Transverse colon (tissue), 4 donors: ENCODE measurements around the gene GLOD5. TPM values are rescaled to one million over a fixed set of nuclear protein-coding genes. Genes with fewer than 3 reads are reported as not detected.

Experiments
- DNase-seq: peaks from one replicate; pipeline ENCODE4 v3.0.0-alpha.2; 2019
- H3K27ac ChIP-seq, 4 donors: fragments of 200-600 bp; sonication (generic); 2 replicates each; pipeline ENCODE4 v1.5.1; 2016 to 2018; ENCODE audit warnings: inconsistent platforms in 4 of 4
- H3K27me3 ChIP-seq: fragments of 200-600 bp; sonication (generic); 2 replicates; pipeline ENCODE4 v1.5.1; 2017; ENCODE audit warnings: inconsistent platforms
- H3K36me3 ChIP-seq, 4 donors: fragments of 200-600 bp; sonication (generic); 2 replicates each; pipeline ENCODE4 v1.5.1; 2017 to 2019; ENCODE audit warnings: inconsistent platforms in 4 of 4
- H3K4me1 ChIP-seq, 4 donors: fragments of 200-600 bp; sonication (generic); 2 replicates each; pipeline ENCODE4 v1.5.1; 2017 to 2020; ENCODE audit warnings: inconsistent platforms in 4 of 4
- H3K4me3 ChIP-seq, 4 donors: fragments of 200-600 bp; sonication (generic); 1 replicate in 1 of 4; 2 replicates in 3 of 4; pipeline versions ENCODE4 v1.5.1 to v1.6.1; 2017 to 2019; ENCODE audit warnings: inconsistent platforms in 4 of 4
- H3K9me3 ChIP-seq, 2 donors: fragments of 200-600 bp; sonication (generic); 2 replicates each; pipeline ENCODE4 v1.5.1; 2017 to 2019; ENCODE audit warnings: inconsistent platforms in 2 of 2
- EP300 ChIP-seq: sonication (generic); formaldehyde crosslinking; IDR thresholded peaks from one replicate; pipeline ENCODE4 v1.6.1; 2017; ENCODE audit warnings: antibody characterized with exemption, low read depth
- POLR2A ChIP-seq: fragments of 450-650 bp; IDR thresholded peaks from one replicate; pipeline ENCODE4 v1.6.1; 2016; ENCODE audit warnings: antibody characterized with exemption, mild to moderate bottlenecking, moderate library complexity
- POLR2AphosphoS5 ChIP-seq, 3 donors: sonication (generic); formaldehyde crosslinking; IDR thresholded peaks; one replicate each; pipeline ENCODE4 v1.6.1; 2016; ENCODE audit warnings: antibody characterized with exemption in 3 of 3
- WGBS, 2 donors: methylation state at CpG; one replicate each; pipeline ENCODE4 v1.1.5; 2018; ENCODE audit warnings: low coverage in 1 of 2; 5-methylcytosine and 5-hydroxymethylcytosine counted together
- in situ Hi-C, 4 donors: fragments of 200-750 bp; cut with MboI; loops; one replicate each; pipeline versions ENCODE4 v1.15.0 to v1.15.1; 2017; ENCODE audit warnings: low sequenced_read_pairs in 3 of 4, low pct_ligation_motif_present in 1 of 4, low pct_unique_long_range_greater_than_20kb in 1 of 4
- intact Hi-C: fragments of 100-400 bp; cut with DNase I; formaldehyde crosslinking; loops from one replicate; pipeline ENCODE4 v1.15.1; 2023; ENCODE audit warnings: low total_unique reads
- total RNA-seq, 4 donors: library from RNA; depleted of rRNA; stranded (reverse); fragments of >200 nt; gene quantifications; one replicate each; pipeline ENCODE4 v1.1.0, GENCODE V29; 2016
- TF ChIP-seq, protein P1 (sequence below), 5 experiments: fragments of 200-600 bp in 3 of 5; fragments of 450-650 bp in 2 of 5; sonication (generic) in 3 of 5; IDR thresholded peaks; 1 replicate in 2 of 5; 2 replicates in 3 of 5; pipeline ENCODE4 v1.5.1; 2016 to 2017; ENCODE audit warnings: antibody characterized with exemption in 5 of 5, inconsistent platforms in 3 of 5, mild to moderate bottlenecking in 2 of 5, moderate library complexity in 1 of 5

GLOD5 gene
- total RNA-seq, 4 donors from 2014 or later: 4.8 to 18.4 TPM; not detected in 2

DNA sequence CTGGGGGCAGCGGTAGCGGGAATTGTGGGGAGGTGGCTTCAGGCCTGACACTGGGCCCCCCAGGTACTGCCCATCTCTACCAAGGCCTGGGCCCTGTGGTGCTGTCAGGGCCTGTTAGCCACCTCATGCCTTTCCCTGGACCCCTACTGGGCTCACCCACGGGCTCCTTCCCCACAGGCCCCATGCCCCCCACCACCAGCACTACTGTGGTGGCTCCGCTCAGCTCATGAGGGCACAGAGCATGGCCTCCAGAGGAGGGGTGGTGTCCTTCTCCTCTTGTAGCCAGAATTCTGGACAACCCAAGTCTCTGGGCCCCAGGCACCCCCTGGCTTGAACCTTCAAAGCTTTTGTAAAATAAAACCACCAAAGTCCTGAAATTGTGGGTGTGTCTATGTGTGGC lies 32.4 kb downstream of the GLOD5 start:
- intact Hi-C loops: no loop called here
- Histone ChIP-seq H3K4me3 (no peak overlapping the region), H3K27me3 (no peaks in the 10 kb centered on the region), H3K36me3 (no peaks in the 10 kb centered on the region), H3K4me1 (no peaks in the 10 kb centered on the region), H3K27ac (no peak overlapping the region), H3K9me3 (no peaks in the 10 kb centered on the region)
- TF ChIP-seq POLR2A: no peak
- TF ChIP-seq, protein P1, sequence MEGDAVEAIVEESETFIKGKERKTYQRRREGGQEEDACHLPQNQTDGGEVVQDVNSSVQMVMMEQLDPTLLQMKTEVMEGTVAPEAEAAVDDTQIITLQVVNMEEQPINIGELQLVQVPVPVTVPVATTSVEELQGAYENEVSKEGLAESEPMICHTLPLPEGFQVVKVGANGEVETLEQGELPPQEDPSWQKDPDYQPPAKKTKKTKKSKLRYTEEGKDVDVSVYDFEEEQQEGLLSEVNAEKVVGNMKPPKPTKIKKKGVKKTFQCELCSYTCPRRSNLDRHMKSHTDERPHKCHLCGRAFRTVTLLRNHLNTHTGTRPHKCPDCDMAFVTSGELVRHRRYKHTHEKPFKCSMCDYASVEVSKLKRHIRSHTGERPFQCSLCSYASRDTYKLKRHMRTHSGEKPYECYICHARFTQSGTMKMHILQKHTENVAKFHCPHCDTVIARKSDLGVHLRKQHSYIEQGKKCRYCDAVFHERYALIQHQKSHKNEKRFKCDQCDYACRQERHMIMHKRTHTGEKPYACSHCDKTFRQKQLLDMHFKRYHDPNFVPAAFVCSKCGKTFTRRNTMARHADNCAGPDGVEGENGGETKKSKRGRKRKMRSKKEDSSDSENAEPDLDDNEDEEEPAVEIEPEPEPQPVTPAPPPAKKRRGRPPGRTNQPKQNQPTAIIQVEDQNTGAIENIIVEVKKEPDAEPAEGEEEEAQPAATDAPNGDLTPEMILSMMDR (IDR thresholded peaks at IDR 0.05): no peak
- TF ChIP-seq EP300: no peak
- TF ChIP-seq POLR2AphosphoS5 (IDR thresholded peaks at IDR 0.05): no peak
- whole genome bisulfite sequencing, 2 donors: 73% methylated on average over 4 of the region's 4 CpGs; no CpG with 5 or more reads in 1 of the 2 donors
- in situ Hi-C loops: no loop called here
- DNase-seq: no peak

DNA sequence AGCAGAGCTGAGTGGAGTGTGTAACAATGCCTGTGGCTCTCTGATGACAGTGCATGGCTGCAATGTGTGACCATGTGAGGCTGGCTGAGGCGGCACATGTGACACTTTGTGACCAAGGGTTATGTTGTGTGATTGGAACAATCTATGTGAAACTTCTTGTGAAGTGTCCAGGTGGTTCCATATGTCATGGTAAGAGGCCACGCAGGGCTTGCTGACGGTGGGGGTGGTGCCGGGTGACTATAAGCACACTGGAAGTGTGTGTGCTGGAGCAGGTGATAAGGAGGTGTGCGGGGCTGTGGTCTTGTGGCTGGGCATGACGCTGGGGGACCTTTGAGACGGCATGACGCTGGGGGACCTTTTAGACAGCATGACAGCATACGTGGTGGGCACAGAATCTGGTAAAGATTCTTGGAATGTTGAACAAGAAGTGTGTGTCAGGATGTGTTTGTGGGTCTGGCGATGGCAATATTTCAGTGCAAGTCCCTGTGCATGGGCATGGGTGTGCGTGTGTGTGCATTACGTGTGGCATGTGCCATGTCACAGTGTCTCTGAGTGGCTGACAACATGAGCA lies 32.9 kb downstream of the GLOD5 start:
- Histone ChIP-seq H3K27me3 (no peaks in the 10 kb centered on the region), H3K36me3 (no peaks in the 10 kb centered on the region), H3K4me3 (no peak overlapping the region), H3K27ac (no peak overlapping the region), H3K9me3 (no peaks in the 10 kb centered on the region), H3K4me1 (no peaks in the 10 kb centered on the region)
- TF ChIP-seq, protein P1 (IDR thresholded peaks at IDR 0.05): no peak
- TF ChIP-seq POLR2AphosphoS5 (IDR thresholded peaks at IDR 0.05) (no peak), EP300 (no peak), POLR2A (no peak)
- intact Hi-C loops (no loop called here), in situ Hi-C loops (no loop called here)
- WGBS, 2 donors: 81% methylated on average over 12 of the region's 12 CpGs; no CpG with 5 or more reads in 1 of the 2 donors
- no peak for DNase-seq

DNA sequence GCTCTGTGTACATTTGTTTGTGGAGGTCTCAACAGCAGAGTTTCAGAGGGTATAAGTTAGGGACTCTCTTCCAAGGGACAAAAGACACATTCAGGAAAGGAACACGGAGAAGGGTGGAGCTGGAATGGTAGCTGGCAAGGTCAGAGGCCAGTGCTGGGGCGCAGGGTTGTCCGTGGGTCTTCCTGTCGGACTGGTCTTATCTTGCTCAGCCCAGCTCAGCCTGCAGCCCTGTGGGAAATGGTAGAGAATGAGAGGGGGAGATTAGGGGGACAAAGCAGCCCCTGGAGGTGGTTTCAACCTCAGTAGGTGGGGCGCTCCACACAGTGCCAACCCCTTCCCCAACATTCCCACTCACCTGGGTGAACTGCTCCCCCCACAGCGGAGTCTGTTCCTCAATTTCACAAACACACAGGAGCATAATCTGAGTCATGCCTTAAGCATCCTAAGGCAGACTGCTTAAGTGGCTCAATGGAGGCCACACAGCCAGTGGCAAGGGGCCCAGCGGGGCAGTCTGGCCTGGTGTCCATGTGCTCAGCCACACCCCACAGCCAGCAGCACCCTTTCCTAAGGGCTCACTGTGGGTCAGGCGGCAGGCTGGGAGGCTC lies 33.5 kb downstream of the GLOD5 start:
- Histone ChIP-seq H3K4me3 (no peak overlapping the region), H3K4me1 (no peaks in the 10 kb centered on the region), H3K27me3 (no peaks in the 10 kb centered on the region), H3K36me3 (no peaks in the 10 kb centered on the region), H3K27ac (no peak overlapping the region), H3K9me3 (no peaks in the 10 kb centered on the region)
- no peak for DNase-seq
- intact Hi-C loops (no loop called here), in situ Hi-C loops (no loop called here)
- no peak for TF ChIP-seq POLR2AphosphoS5 (IDR thresholded peaks at IDR 0.05)
- 62% methylated on average over 8 of the region's 8 CpGs; no CpG with 5 or more reads in 1 of the 2 donors for WGBS, 2 donors

DNA sequence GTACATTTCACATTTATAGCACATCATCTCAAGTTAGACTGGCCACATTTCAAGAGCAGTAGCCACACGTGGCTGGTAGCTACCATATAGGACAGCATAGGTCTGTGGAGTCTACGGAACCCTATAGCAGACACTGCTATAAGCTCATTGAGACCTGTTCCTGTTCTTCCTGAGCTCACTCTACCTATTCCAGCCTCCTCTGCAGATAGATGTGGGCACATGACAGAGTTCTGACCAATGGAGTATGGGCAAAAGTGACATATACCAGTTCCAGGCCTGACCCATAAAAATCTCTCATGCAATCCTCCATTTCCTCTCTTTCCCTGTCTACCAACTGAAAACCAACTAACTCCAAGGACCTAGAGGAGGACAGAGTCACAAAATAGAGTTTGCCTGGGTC lies 36.8 kb downstream of the GLOD5 start:
- no peak for DNase-seq
- H3K27ac ChIP-seq: no peak overlapping the region
- no peaks in the 10 kb centered on the region for H3K27me3 ChIP-seq
- 66 to 83% methylated on average over 2 of the region's 2 CpGs for whole genome bisulfite sequencing, 2 donors
- peaks cover 0 to 6% (median 2%) of the 10 kb centered on the region in 4 donors for H3K4me1 ChIP-seq
- in situ Hi-C loops (no loop called here), intact Hi-C loops (no loop called here)
- H3K4me3 ChIP-seq: no peak overlapping the region
- H3K9me3 ChIP-seq: no peaks in the 10 kb centered on the region
- no peak for TF ChIP-seq POLR2AphosphoS5 (IDR thresholded peaks at IDR 0.05)
- H3K36me3 ChIP-seq: no peaks in the 10 kb centered on the region

DNA sequence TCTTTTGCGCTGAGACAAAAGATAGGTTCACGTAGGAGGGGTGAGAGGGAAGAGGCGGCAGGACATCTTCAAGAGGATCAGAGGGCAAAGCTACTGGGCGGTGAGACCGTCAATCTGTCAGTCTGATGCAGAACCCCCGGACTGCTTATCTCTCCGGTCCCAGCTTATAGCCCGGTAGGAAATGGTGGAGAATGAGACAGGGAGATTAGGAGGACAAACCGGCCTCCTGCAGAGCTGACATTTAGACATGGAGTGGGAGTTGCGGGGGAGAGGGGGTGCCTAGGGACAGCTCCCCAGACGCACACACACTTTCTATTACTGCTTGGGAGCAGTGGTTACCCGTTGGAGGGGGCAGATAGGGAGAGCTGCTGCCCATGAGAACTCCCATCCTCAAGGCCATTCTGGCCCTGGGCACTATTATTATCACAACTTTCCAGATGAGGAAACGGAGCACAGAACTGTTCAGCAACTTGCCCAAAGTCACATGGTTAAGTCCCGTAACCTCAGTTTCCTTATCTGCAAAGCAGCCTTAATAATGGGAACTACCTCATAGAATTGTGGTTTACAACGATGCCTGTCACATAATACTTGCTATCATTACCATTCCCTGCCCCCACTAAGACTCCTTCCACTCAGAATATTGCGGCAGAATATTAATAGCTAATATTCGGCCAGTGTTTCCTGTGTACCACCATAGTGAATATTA lies 39.2 kb downstream of the GLOD5 start:
- Histone ChIP-seq H3K27me3 (no peaks in the 10 kb centered on the region), H3K4me3 (peak overlapping the region in 3 of 4 donors; percentile 50 to 68 (median 56)), H3K9me3 (no peaks in the 10 kb centered on the region), H3K36me3 (no peaks in the 10 kb centered on the region), H3K27ac (peak overlapping the region; percentile 85 to 94 (median 91)), H3K4me1 (peaks cover 0 to 6% (median 2%) of the 10 kb centered on the region in 4 donors)
- DNase-seq: no peak
- intact Hi-C loops: no loop called here
- TF ChIP-seq, protein P1 (IDR thresholded peaks at IDR 0.05): no peak
- TF ChIP-seq POLR2AphosphoS5 (IDR thresholded peaks at IDR 0.05) (no peak), POLR2A (no peak), EP300 (no peak)
- WGBS, 2 donors: 65% methylated on average over 17 of the region's 17 CpGs; no CpG with 5 or more reads in 1 of the 2 donors
- in situ Hi-C loops: no loop called here
